Adipocyte (in vitro differentiated cells): Measurements from ENCODE around the gene ACTR5.
"Not testable (repeated sequence)": the region's sequence is repeated elsewhere in the genome, so short reads cannot be mapped to it uniquely, and the experiment has no call there.

Source experiments
- DNase-seq: peaks from one replicate; pipeline ENCODE4 v3.0.0-alpha.2; 2015; ENCODE audit warnings: low read depth
- H3K27me3 ChIP-seq: replicated peaks from 2 replicates; pipeline ENCODE4 v1.7.0; 2013; ENCODE audit warnings: mild to moderate bottlenecking, low read length, moderate library complexity; ENCODE audit not compliant: control insufficient read depth, insufficient read depth
- H3K36me3 ChIP-seq: 2 replicates; pipeline ENCODE4 v1.7.0; 2013; ENCODE audit warnings: low read length, mild to moderate bottlenecking, moderate library complexity; ENCODE audit not compliant: control insufficient read depth, insufficient read depth, severe bottlenecking
- H3K4me1 ChIP-seq: 2 replicates; pipeline ENCODE4 v1.7.0; 2013; ENCODE audit warnings: mild to moderate bottlenecking, low read length, moderate library complexity; ENCODE audit not compliant: control insufficient read depth, insufficient read depth
- H3K4me3 ChIP-seq: 2 replicates; pipeline ENCODE4 v1.7.0; 2013; ENCODE audit warnings: mild to moderate bottlenecking, low read length, moderate library complexity
- H3K9ac ChIP-seq: 2 replicates; pipeline ENCODE4 v1.7.0; 2013; ENCODE audit warnings: mild to moderate bottlenecking, low read length, moderate library complexity
- H3K9me3 ChIP-seq: 2 replicates; pipeline ENCODE4 v1.7.0; 2013; ENCODE audit warnings: mild to moderate bottlenecking, low read length, moderate library complexity; ENCODE audit not compliant: control insufficient read depth

Gene ACTR5

GRCh38 chr20:38810926-38811630, 62.8 kb downstream of the ACTR5 start:
- Histone ChIP-seq H3K36me3 (no peaks in the 10 kb centered on the region), H3K27me3 (peaks cover 72% of the 10 kb centered on the region), H3K9me3 (peaks cover 5% of the 10 kb centered on the region), H3K4me3 (no peak overlapping the region), H3K4me1 (peaks cover 5% of the 10 kb centered on the region), H3K9ac (no peak overlapping the region)
- no peak for DNase-seq

- DNase-seq, result no peak
- H3K4me3 ChIP-seq, result no peak overlapping the region
- H3K4me1 ChIP-seq, result peaks cover 5% of the 10 kb centered on the region
- H3K27me3 ChIP-seq, result peaks cover 78% of the 10 kb centered on the region
- no peak overlapping the region for H3K9ac ChIP-seq
- H3K9me3 ChIP-seq, result peaks cover 5% of the 10 kb centered on the region
- H3K36me3 ChIP-seq, result no peaks in the 10 kb centered on the region
Measured at GRCh38 chr20:38811769-38812168, 63.5 kb downstream of the ACTR5 start.

DNA sequence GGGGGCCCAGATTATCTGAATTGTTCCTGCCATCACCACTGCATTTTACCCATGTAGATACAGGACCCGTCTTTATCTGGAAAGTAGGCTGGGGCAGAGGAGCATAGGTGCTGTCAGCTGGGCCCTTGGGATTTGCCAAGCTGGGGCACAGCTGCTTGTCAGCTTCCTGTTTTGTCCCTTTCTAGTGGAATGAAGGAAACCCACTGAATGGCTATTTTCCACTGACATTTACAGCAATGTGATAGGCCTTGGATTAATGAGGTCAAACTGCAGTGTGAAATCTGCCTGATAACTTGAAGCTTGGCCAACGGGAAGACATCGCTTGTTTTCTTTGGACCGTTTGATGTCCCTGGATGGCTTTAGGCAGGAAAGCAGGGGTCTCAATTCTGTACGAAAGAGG, 63.9 kb downstream of the ACTR5 start:
- peaks cover 78% of the 10 kb centered on the region for H3K27me3 ChIP-seq
- no peak for DNase-seq
- no peak overlapping the region for H3K4me3 ChIP-seq
- no peak overlapping the region for H3K9ac ChIP-seq
- H3K36me3 ChIP-seq, result no peaks in the 10 kb centered on the region
- H3K9me3 ChIP-seq, result peaks cover 5% of the 10 kb centered on the region
- H3K4me1 ChIP-seq, result peaks cover 5% of the 10 kb centered on the region

DNA sequence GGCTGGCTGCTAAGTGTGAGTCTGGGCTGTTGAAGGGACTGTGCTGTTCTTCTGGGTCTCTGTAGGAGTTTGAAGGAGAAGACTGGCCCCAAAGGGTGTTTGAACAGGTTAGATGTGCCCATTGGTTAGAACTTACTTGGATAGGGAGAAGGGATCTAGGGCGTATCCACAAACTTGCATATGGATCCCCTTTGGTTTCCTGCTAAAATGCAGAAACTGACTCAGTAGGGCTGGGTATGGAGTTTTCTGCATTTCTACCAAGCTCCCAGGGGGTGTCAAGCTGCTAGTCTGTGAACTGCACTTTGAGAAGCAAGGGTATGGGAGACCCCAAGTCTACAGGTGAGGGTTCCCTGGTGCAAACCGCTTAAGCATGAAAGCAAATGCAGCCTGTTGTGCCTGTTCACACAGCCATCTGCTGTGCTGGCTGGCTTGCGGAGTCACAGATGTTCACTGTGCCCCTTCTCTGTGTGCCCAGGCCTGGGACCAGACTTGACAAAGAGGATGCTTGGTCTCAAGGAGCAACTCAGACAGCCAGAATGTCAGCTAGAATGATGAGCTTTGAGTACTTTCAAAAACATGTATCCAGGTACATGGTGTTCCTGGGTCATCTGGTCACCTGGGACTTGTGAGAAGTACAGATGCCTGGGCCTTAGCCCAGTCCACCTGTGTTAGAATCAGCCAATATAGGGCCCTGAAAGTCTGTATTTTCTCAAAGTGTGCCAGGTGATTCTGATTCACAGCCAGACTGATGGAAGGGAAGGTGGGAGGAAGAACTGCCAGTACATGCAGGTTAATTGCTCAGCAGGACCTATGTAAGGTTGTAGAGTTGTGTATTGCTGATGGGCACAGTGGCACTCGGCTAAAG, 64.7 kb downstream of the ACTR5 start:
- H3K9ac ChIP-seq, result no peak overlapping the region
- no peak for DNase-seq
- H3K27me3 ChIP-seq, result peaks cover 73% of the 10 kb centered on the region
- no peaks in the 10 kb centered on the region for H3K36me3 ChIP-seq
- H3K9me3 ChIP-seq, result peaks cover 5% of the 10 kb centered on the region
- H3K4me1 ChIP-seq, result peaks cover 5% of the 10 kb centered on the region
- H3K4me3 ChIP-seq, result no peak overlapping the region

DNA sequence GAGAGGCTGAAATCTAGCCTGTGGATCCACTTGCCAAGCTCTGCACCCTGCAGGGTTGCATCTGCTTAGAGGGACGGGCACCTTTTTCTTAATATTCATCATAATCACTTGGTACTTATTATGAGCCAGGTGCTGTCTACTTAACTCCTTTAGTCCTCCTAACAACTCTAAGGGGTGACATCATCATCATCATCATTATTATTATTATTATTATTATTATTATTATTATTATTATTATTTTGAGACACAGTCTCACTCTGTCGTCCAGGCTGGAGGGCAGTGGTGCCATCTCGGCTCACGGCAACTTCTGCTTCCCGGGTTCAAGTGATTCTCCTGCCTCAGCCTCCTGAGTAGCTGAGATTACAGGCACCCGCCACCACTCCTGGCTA, 65.3 kb downstream of the ACTR5 start:
- H3K9me3 ChIP-seq, H3K4me3 ChIP-seq, DNase-seq, H3K9ac ChIP-seq, H3K36me3 ChIP-seq, H3K4me1 ChIP-seq: not testable (repeated sequence)
- H3K27me3 ChIP-seq, result peaks cover 73% of the 10 kb centered on the region

GRCh38 chr20:38815446-38815845, 67.2 kb downstream of the ACTR5 start:
- Histone ChIP-seq H3K27me3 (peaks cover 55% of the 10 kb centered on the region), H3K9me3 (peaks cover 5% of the 10 kb centered on the region), H3K36me3 (no peaks in the 10 kb centered on the region), H3K4me1 (peaks cover 5% of the 10 kb centered on the region), H3K4me3 (no peak overlapping the region), H3K9ac (no peak overlapping the region)
- no peak for DNase-seq

GRCh38 chr20:38818113-38819065, 70.1 kb downstream of the ACTR5 start:
- Histone ChIP-seq H3K27me3 (peaks cover 32% of the 10 kb centered on the region), H3K9ac (no peak overlapping the region), H3K4me1 (no peaks in the 10 kb centered on the region), H3K9me3 (peaks cover 5% of the 10 kb centered on the region), H3K36me3 (no peaks in the 10 kb centered on the region), H3K4me3 (no peak overlapping the region)
- no peak for DNase-seq
